GM19324 (cell line): ENCODE results near the gene PRELID1.

Experiments used
- ATAC-seq: cut with Tn5 transposase; IDR thresholded peaks from one replicate; pipeline ENCODE4 v1.9.1; 2021; ENCODE audit warnings: mild to moderate bottlenecking, moderate library complexity; ENCODE audit not compliant: unreplicated experiment, low FRiP score

PRELID1 gene

DNA sequence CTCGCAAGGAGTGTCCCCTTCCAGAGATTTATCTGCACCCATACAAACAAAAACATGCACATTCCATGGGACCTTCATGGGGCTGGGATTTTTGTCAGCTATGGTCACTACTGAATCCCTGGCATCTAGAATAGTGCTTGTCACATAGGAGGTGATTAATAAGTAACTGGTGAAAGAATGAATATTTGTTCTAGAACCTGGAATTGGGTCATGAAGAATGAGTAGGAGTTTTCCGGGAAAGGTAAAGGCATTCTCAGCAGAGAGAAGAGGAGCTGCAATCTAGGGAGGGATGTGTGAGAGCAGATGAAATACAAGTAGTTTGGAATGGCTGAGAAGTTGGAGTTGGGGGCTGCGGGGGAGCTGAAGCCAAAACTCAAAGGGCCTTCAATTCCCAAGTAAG is 50.7 kb downstream of the PRELID1 start:
- ATAC-seq: no peak

DNA sequence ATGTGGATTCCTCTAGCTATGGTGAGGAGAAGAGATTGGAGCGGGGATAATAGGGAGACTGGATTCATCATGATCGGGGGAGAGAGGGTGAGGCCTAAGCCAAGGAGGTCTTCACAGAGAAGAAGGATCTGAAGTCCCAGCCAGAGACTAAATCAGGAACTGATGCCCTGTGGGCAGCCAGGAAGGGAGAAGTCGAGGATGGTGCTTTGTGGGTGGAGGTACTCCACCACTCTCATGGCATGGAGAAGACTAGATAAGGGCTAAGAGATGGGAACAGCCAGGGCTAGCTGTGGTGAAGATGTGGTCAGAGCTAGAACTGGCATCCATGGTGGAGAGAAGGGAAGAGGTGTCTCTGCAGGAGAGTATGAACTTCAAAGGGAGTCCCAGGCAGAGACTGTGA is 51.1 kb downstream of the PRELID1 start:
- ATAC-seq: no peak

DNA sequence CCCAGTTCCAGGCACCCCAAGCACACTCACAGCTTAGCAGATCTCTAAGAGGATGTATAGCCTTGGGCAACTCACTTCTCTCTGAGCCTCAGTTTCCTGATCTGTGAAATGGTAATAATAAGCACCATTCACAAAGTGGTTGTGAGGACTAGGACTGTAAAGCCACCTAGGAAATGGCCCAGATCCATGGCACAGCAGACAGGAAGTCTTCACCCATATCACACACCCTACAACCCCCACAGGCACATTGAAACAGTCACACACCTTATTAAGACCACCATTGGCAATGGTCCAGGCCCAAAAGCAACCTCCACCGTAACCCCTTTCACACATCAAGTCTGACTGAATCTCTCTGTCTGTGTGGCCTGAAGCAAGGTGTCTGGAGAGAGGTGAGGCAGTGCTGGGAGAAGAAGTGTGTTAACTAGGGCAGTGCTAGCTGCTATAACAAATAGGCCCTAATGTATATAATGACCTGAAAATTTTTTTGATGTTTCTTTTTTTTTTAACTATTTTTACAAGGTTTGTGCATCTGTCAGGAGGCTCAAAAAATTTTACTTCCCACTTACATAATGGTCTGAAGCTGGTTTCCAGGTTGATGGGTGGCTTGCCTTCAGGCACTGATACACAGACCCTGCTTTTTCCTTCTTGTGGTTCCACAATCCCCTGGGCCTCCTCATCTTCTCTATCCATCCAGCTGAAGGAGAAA is 51.7 kb downstream of the PRELID1 start:
- no peak for ATAC-seq

DNA sequence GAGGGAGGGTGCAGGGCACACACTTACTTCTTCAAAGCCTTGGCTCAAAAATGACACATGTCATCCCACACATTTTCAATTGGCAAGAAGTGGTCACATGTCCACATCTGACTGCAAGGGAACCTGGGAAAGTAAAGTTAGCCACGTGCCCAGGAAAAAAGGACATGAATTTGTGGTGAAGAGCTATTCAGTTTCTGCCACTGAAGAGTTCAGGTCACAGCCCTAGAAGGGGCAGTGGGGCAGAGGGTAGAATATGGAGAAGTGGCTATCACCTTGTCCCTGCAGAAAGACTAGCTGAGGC is 52.2 kb downstream of the PRELID1 start:
- no peak for ATAC-seq
